Measurements from ENCODE around the gene TMEM235.

The TMEM235 gene

GRCh38 chr17:78230996-78231935, at the start of gene TMEM235:
Gene TMEM235 (plus strand): TSS chr17:78231631. CDS start chr17:78232024, 393 bp downstream.
- DNase-seq (ENCODE audit: low read depth): no peak
- TF ChIP-seq CTCF (conservative IDR thresholded peaks at IDR 0.05; ENCODE audit: control insufficient read depth, insufficient read depth, low read depth, low read length): no peak
- no peak within 1 kb of the TSS for H3K4me3 ChIP-seq (ENCODE audit: control insufficient read depth, low read depth, low read length)

- TF ChIP-seq CTCF (conservative IDR thresholded peaks at IDR 0.05; ENCODE audit: control insufficient read depth, insufficient read depth, low read depth, low read length): no peak
- no peak for DNase-seq (ENCODE audit: low read depth)
- H3K4me3 ChIP-seq (ENCODE audit: control insufficient read depth, low read depth, low read length): no peak overlapping the region
Measured at GRCh38 chr17:78182504-78182903, 48.9 kb upstream of the TMEM235 start.

GRCh38 chr17:78183916-78184315, 47.5 kb upstream of the TMEM235 start:
- TF ChIP-seq CTCF (conservative IDR thresholded peaks at IDR 0.05; ENCODE audit: control insufficient read depth, insufficient read depth, low read depth, low read length): no peak
- no peak overlapping the region for H3K4me3 ChIP-seq (ENCODE audit: control insufficient read depth, low read depth, low read length)
- no peak for DNase-seq (ENCODE audit: low read depth)

- no peak for TF ChIP-seq CTCF (conservative IDR thresholded peaks at IDR 0.05; ENCODE audit: control insufficient read depth, insufficient read depth, low read depth, low read length)
Measured at GRCh38 chr17:78184351-78184750, 47.1 kb upstream of the TMEM235 start.

GRCh38 chr17:78184868-78185267, 46.6 kb upstream of the TMEM235 start:
- no peak overlapping the region for H3K4me3 ChIP-seq (ENCODE audit: control insufficient read depth, low read depth, low read length)
- no peak for DNase-seq (ENCODE audit: low read depth)

More at GRCh38 chr17:78184351-78184750, 47.1 kb upstream of the TMEM235 start:
- DNase-seq (ENCODE audit: low read depth): no peak
- no peak overlapping the region for H3K4me3 ChIP-seq (ENCODE audit: control insufficient read depth, low read depth, low read length)

More at GRCh38 chr17:78184868-78185267, 46.6 kb upstream of the TMEM235 start:
- TF ChIP-seq CTCF (conservative IDR thresholded peaks at IDR 0.05; ENCODE audit: control insufficient read depth, insufficient read depth, low read depth, low read length): no peak
